H1 (cell line): ENCODE results near the gene ITPKB. TPM values are rescaled to one million over a fixed set of nuclear protein-coding genes. Genes with fewer than 3 reads are reported as not detected.

ENCODE experiments used
- CTCF ChIA-PET: fragments of 300-600 bp; sonication (Branson Sonifier 250); formaldehyde crosslinking; loops from one replicate; lab custom pipeline; 2021; ENCODE audit not compliant: partially characterized antibody; lab: Charles Lee
- POLR2A ChIA-PET: fragments of 300-600 bp; sonication (Branson Sonifier 250); formaldehyde crosslinking; loops from one replicate; lab custom pipeline; 2021; ENCODE audit warnings: inconsistent platforms; ENCODE audit not compliant: partially characterized antibody; lab: Charles Lee
- DNase-seq, 2 experiments: peaks; one replicate each; pipeline versions ENCODE4 v3.0.0 to v3.0.0-alpha.2; 2010 to 2022; ENCODE audit warnings: low spot score in 2 of 2, low read depth in 1 of 2, mixed read lengths in 1 of 2
- FAIRE-seq: peaks from 2 replicates; lab custom pipeline; 2011; peaks lifted over from hg19 to GRCh38; lab: Jason Lieb, UNC
- H2AFZ ChIP-seq: 2 replicates; pipeline ENCODE4 v1.8.1; 2012; ENCODE audit warnings: low read length, inconsistent platforms
- H2AK5ac ChIP-seq: 2 replicates; pipeline ENCODE4 v1.6.1; 2013; ENCODE audit warnings: low read depth, low read length
- H2BK120ac ChIP-seq: replicated peaks from 2 replicates; pipeline ENCODE3; 2013; ENCODE audit warnings: low read depth, low read length, inconsistent platforms
- H2BK12ac ChIP-seq: 2 replicates; pipeline ENCODE4 v1.6.1; 2013; ENCODE audit warnings: low read depth, low read length
- H2BK15ac ChIP-seq: 2 replicates; pipeline ENCODE4 v1.6.1; 2013; ENCODE audit warnings: low read length
- H2BK20ac ChIP-seq: 2 replicates; pipeline ENCODE4 v1.6.1; 2013; ENCODE audit warnings: low read length
- H2BK5ac ChIP-seq: 2 replicates; pipeline ENCODE4 v1.6.1; 2013; ENCODE audit warnings: low read depth, low read length
- H3K14ac ChIP-seq: 2 replicates; pipeline ENCODE4 v1.6.1; 2013; ENCODE audit warnings: inconsistent platforms; ENCODE audit not compliant: insufficient read length
- H3K18ac ChIP-seq: 2 replicates; pipeline ENCODE4 v1.6.1; 2013; ENCODE audit warnings: low read length; ENCODE audit errors: extremely low read depth
- H3K23ac ChIP-seq: 2 replicates; pipeline ENCODE4 v1.6.1; 2013; ENCODE audit warnings: inconsistent platforms; ENCODE audit not compliant: insufficient read length
- H3K23me2 ChIP-seq: 2 replicates; pipeline ENCODE4 v1.6.1; 2013; ENCODE audit warnings: low read depth, low read length
- H3K27ac ChIP-seq: 2 replicates; pipeline ENCODE4 v1.6.1; 2011; ENCODE audit warnings: low read depth, low read length, inconsistent platforms
- H3K27me3 ChIP-seq, 4 experiments: replicated peaks in 1 of 4; 1 replicate in 1 of 4; 2 replicates in 3 of 4; pipeline versions ENCODE4 v1.6.1 to v1.8.1; 2011 to 2013; ENCODE audit warnings: low read length in 3 of 4, mild to moderate bottlenecking in 3 of 4, inconsistent platforms in 2 of 4, mixed read lengths in 2 of 4, moderate library complexity in 1 of 4; ENCODE audit not compliant: control insufficient read depth in 3 of 4, insufficient read depth in 3 of 4; ENCODE audit errors: extremely low read depth in 1 of 4
- H3K36me3 ChIP-seq, 4 experiments: 2 replicates each; pipeline versions ENCODE4 v1.6.1 to v1.8.1; 2011 to 2013; ENCODE audit warnings: mild to moderate bottlenecking in 4 of 4, low read length in 3 of 4, moderate library complexity in 2 of 4, control low read depth in 1 of 4, inconsistent platforms in 1 of 4; ENCODE audit not compliant: insufficient read depth in 4 of 4, control insufficient read depth in 2 of 4
- H3K4ac ChIP-seq: replicated peaks from 2 replicates; pipeline ENCODE3; 2013; ENCODE audit warnings: low read length, low read depth, mixed read lengths, inconsistent platforms; ENCODE audit not compliant: insufficient read length
- H3K4me1 ChIP-seq, 4 experiments: replicated peaks in 1 of 4; 1 replicate in 1 of 4; 2 replicates in 3 of 4; pipeline versions ENCODE4 v1.6.1 to v1.8.1; 2011 to 2013; ENCODE audit warnings: low read length in 3 of 4, inconsistent platforms in 2 of 4, mixed read lengths in 1 of 4; ENCODE audit not compliant: insufficient read depth in 4 of 4, control insufficient read depth in 3 of 4
- H3K4me2 ChIP-seq, 2 experiments: 2 replicates each; pipeline versions ENCODE4 v1.6.1 to v1.8.1; 2011 to 2013; ENCODE audit warnings: low read depth in 2 of 2, low read length in 2 of 2, control low read depth in 1 of 2, inconsistent platforms in 1 of 2, mild to moderate bottlenecking in 1 of 2; ENCODE audit not compliant: insufficient read depth in 1 of 2
- H3K4me3 ChIP-seq, 4 experiments: fragments of 200-600, 300-600 bp in 1 of 4; sonication (generic), shearing (Covaris generic), sonication (Bioruptor Twin) in 1 of 4; 2 replicates each; pipeline versions ENCODE4 v1.5.1 to v1.8.1; 2011 to 2016; ENCODE audit warnings: low read length in 4 of 4, low read depth in 3 of 4, control low read depth in 2 of 4, inconsistent platforms in 2 of 4, mild to moderate bottlenecking in 2 of 4, mixed read lengths in 1 of 4, moderate library complexity in 1 of 4; ENCODE audit not compliant: insufficient read depth in 2 of 4; ENCODE audit errors: extremely low read depth in 1 of 4
- H3K56ac ChIP-seq: replicated peaks from 2 replicates; pipeline ENCODE3; 2013; ENCODE audit warnings: low read depth, mild to moderate bottlenecking, mixed read lengths, low read length, inconsistent platforms; ENCODE audit not compliant: insufficient read length
- H3K79me1 ChIP-seq: 2 replicates; pipeline ENCODE4 v1.6.1; 2013; ENCODE audit warnings: low read depth, low read length, control low read depth
- H3K79me2 ChIP-seq, 2 experiments: 2 replicates each; pipeline versions ENCODE4 v1.6.1 to v1.8.1; 2012 to 2013; ENCODE audit warnings: low read length in 2 of 2, mild to moderate bottlenecking in 2 of 2, inconsistent platforms in 1 of 2; ENCODE audit not compliant: insufficient read depth in 2 of 2, control insufficient read depth in 1 of 2
- H3K9ac ChIP-seq, 4 experiments: replicated peaks in 1 of 4; 1 replicate in 1 of 4; 2 replicates in 3 of 4; pipeline versions ENCODE4 v1.6.1 to v1.8.1; 2011 to 2013; ENCODE audit warnings: low read depth in 3 of 4, low read length in 3 of 4, control low read depth in 2 of 4, mild to moderate bottlenecking in 2 of 4, moderate library complexity in 2 of 4, inconsistent platforms in 1 of 4; ENCODE audit errors: extremely low read depth in 1 of 4
- H3K9me3 ChIP-seq, 2 experiments: 2 replicates each; pipeline versions ENCODE4 v1.6.1 to v1.8.1; 2012 to 2013; ENCODE audit warnings: mild to moderate bottlenecking in 2 of 2, moderate library complexity in 2 of 2, control low read depth in 1 of 2, inconsistent platforms in 1 of 2, low read depth in 1 of 2, low read length in 1 of 2, mixed read lengths in 1 of 2; ENCODE audit not compliant: insufficient read depth in 2 of 2
- H4K20me1 ChIP-seq, 2 experiments: replicated peaks in 1 of 2; 2 replicates each; pipeline versions ENCODE3 to v1.8.1; 2011 to 2013; ENCODE audit warnings: inconsistent platforms in 2 of 2, low read length in 2 of 2, mild to moderate bottlenecking in 1 of 2; ENCODE audit not compliant: insufficient read depth in 2 of 2, control insufficient read depth in 1 of 2
- H4K5ac ChIP-seq: 2 replicates; pipeline ENCODE4 v1.6.1; 2013; ENCODE audit warnings: low read length, low read depth, mixed read lengths, inconsistent platforms; ENCODE audit not compliant: insufficient read length
- H4K8ac ChIP-seq: 2 replicates; pipeline ENCODE4 v1.8.0; 2013; ENCODE audit warnings: mild to moderate bottlenecking, moderate library complexity, low read length, inconsistent platforms; ENCODE audit not compliant: insufficient read depth; ENCODE audit errors: extremely low read depth
- H4K91ac ChIP-seq: replicated peaks from 2 replicates; pipeline ENCODE3; 2013; ENCODE audit warnings: low read length, mixed read lengths, inconsistent platforms; ENCODE audit not compliant: insufficient read length
- CBX5 ChIP-seq: fragments of 300-800, 300-1000 bp; sonication (generic); IDR thresholded peaks from 2 replicates; pipeline ENCODE4 v1.7.1; 2016; ENCODE audit warnings: antibody characterized with exemption, low read length, low read depth
- RNF2 ChIP-seq: fragments of 200-900, 300-1000 bp; sonication (generic); IDR thresholded peaks from 2 replicates; pipeline ENCODE4 v1.7.1; 2016; ENCODE audit warnings: borderline replicate concordance, low read depth, mild to moderate bottlenecking, antibody characterized with exemption, low read length; ENCODE audit not compliant: poor library complexity, severe bottlenecking; ENCODE audit errors: missing control alignments
- WGBS, 2 experiments: shearing (Covaris generic) in 1 of 2; methylation state at CpG; one replicate each; pipeline versions ENCODE4 v1.1.6 to v1.1.7; 2013 to 2015; ENCODE audit warnings: low lambda C conversion rate in 2 of 2, mixed read lengths in 2 of 2, inconsistent platforms in 1 of 2, low coverage in 1 of 2, missing lambda C conversion rate in 1 of 2; ENCODE audit not compliant: insufficient replicate concordance in 2 of 2, insufficient coverage in 1 of 2, insufficient read length in 1 of 2; ENCODE audit errors: extremely low coverage in 1 of 2, missing lambda C conversion rate in 1 of 2; 5-methylcytosine and 5-hydroxymethylcytosine counted together
- polyA plus RNA-seq, 7 experiments: library from polyadenylated mRNA; depleted of rRNA in 3 of 7; stranded (reverse) in 5 of 7; unstranded in 2 of 7; fragments of >200 nt in 5 of 7; fragments of 200-250 nt in 2 of 7; gene quantifications; 1 replicate in 5 of 7; 2 replicates in 1 of 7; 4 replicates in 1 of 7; pipeline versions ENCODE4 v1.2.1 to v1.2.3, GENCODE V29; 2011 to 2013; ENCODE audit warnings: missing spikeins in 2 of 7, mixed read lengths in 2 of 7
- total RNA-seq: library from RNA; stranded (reverse); fragmentation: NEBNext Ultra II Directional; extraction: Animal tissue kit (Norgen Biotek cat#: 25700); gene quantifications from 2 replicates; pipeline ENCODE4 v1.2.1, GENCODE V29; 2021

ITPKB gene
- total and polyA plus RNA-seq, 2 of the 8 experiments (the other 6 are each of a cell fraction or from before 2014, with no cell fraction given) = 1.7 to 4.8 TPM

- FAIRE-seq = no peak
- Histone ChIP-seq H3K4me2 (no peak overlapping the region), H4K20me1 (no peaks in the 10 kb centered on the region)
Measured at GRCh38 chr1:226784081-226785049, 45.3 kb upstream of the ITPKB start.

More at GRCh38 chr1:226784081-226785049, 45.3 kb upstream of the ITPKB start:
- Histone ChIP-seq H3K23me2 (no peaks in the 10 kb centered on the region), H2AFZ (no peak overlapping the region; the same call in 1 of the 2 replicates), H3K23ac (no peak overlapping the region), H3K4ac (no peak overlapping the region), H3K79me2 (no peaks in the 10 kb centered on the region), H3K4me1 (peaks cover 0 to 2% (median 0%) of the 10 kb centered on the region in 4 experiments; a peak in 1 of 7 replicates), H2BK5ac (no peak overlapping the region), H4K91ac (no peak overlapping the region), H3K4me3 (no peak overlapping the region), H3K56ac (no peak overlapping the region), H4K8ac (no peak overlapping the region), H3K27ac (no peak overlapping the region), H3K9ac (no peak overlapping the region), H3K18ac (no peak overlapping the region), H2BK120ac (no peak overlapping the region), H3K27me3 (no peaks in the 10 kb centered on the region), H2BK12ac (no peak overlapping the region), H3K14ac (no peak overlapping the region), H2BK15ac (no peak overlapping the region), H3K79me1 (no peaks in the 10 kb centered on the region), H4K5ac (no peak overlapping the region), H3K9me3 (no peaks in the 10 kb centered on the region), H2AK5ac (no peak overlapping the region), H2BK20ac (no peak overlapping the region), H3K36me3 (no peaks in the 10 kb centered on the region)
- no peak for TF ChIP-seq CBX5
- no peak for TF ChIP-seq RNF2
- no peak for DNase-seq
- ChIA-PET POLR2A (no interaction called here), CTCF (interaction anchor here (0.9 to 1.4 kb wide), 2 partner anchors 156 to 158 kb away, joined by 3 read pairs; no protein-coding TSS in a partner anchor)
- WGBS, 2 experiments = 91% methylated on average over 17 of the region's 19 CpGs; no CpG with 5 or more reads in 1 of the 2 experiments
